Hepatocyte (in vitro differentiated cells): ENCODE measurements around the gene NRCAM. TPM values are rescaled to one million over a fixed set of nuclear protein-coding genes. Genes with fewer than 3 reads are reported as not detected.

Experiments
- DNase-seq: peaks from one replicate; pipeline ENCODE4 v3.0.0-alpha.2; 2016; ENCODE audit warnings: low spot score
- H2AFZ ChIP-seq: fragments of 200-600 bp; sonication (generic); 2 replicates; pipeline ENCODE4 v1.6.0; 2016; ENCODE audit warnings: antibody characterized with exemption, mild to moderate bottlenecking
- H3K27ac ChIP-seq: fragments of 200-600 bp; sonication (generic); 2 replicates; pipeline ENCODE4 v1.5.1; 2016; ENCODE audit warnings: mild to moderate bottlenecking
- H3K27me3 ChIP-seq: fragments of 200-600 bp; sonication (generic); 2 replicates; pipeline ENCODE4 v1.6.1; 2016
- H3K36me3 ChIP-seq: fragments of 200-600 bp; sonication (generic); replicated peaks from 2 replicates; pipeline ENCODE4 v1.5.1; 2016; ENCODE audit warnings: low read depth; ENCODE audit not compliant: insufficient read depth
- H3K4me1 ChIP-seq: fragments of 200-600 bp; sonication (generic); 2 replicates; pipeline ENCODE4 v1.5.1; 2016; ENCODE audit warnings: mild to moderate bottlenecking, moderate library complexity; ENCODE audit not compliant: insufficient read depth
- H3K4me2 ChIP-seq: fragments of 200-600 bp; sonication (generic); 2 replicates; pipeline ENCODE4 v1.6.0; 2016
- H3K4me3 ChIP-seq: fragments of 200-600 bp; sonication (generic); 2 replicates; pipeline ENCODE4 v1.5.1; 2016; ENCODE audit warnings: mild to moderate bottlenecking
- H3K79me2 ChIP-seq: fragments of 200-600 bp; sonication (generic); 2 replicates; pipeline ENCODE4 v1.6.0; 2017; ENCODE audit warnings: mild to moderate bottlenecking
- H3K9me2 ChIP-seq: fragments of 200-600 bp; sonication (generic); replicated peaks from 2 replicates; pipeline ENCODE4 v1.6.0; 2017; ENCODE audit warnings: mild to moderate bottlenecking; ENCODE audit not compliant: insufficient read depth
- H3K9me3 ChIP-seq: fragments of 200-600 bp; sonication (generic); 2 replicates; pipeline ENCODE4 v1.5.1; 2016; ENCODE audit warnings: low read depth, mild to moderate bottlenecking
- H4K20me1 ChIP-seq: fragments of 200-600 bp; sonication (generic); 2 replicates; pipeline ENCODE4 v1.6.0; 2016; ENCODE audit warnings: mild to moderate bottlenecking; ENCODE audit not compliant: insufficient read depth, poor library complexity, severe bottlenecking
- EZH2 ChIP-seq: fragments of 200-600 bp; sonication (generic); IDR thresholded peaks from 2 replicates; pipeline ENCODE4 v1.6.1; 2016; ENCODE audit warnings: antibody characterized with exemption, mild to moderate bottlenecking, borderline replicate concordance
- EZH2phosphoT487 ChIP-seq: fragments of 200-600 bp; sonication (generic); IDR thresholded peaks from one replicate; pipeline ENCODE4 v1.6.1; 2018; ENCODE audit warnings: antibody characterized with exemption, mild to moderate bottlenecking, low read depth, moderate library complexity; ENCODE audit not compliant: unreplicated experiment, severe bottlenecking
- WGBS: methylation state at CpG from one replicate; pipeline ENCODE4 v1.1.6; 2016; ENCODE audit warnings: low lambda C conversion rate; ENCODE audit errors: missing lambda C conversion rate; 5-methylcytosine and 5-hydroxymethylcytosine counted together
- polyA plus RNA-seq: library from polyadenylated mRNA; unstranded; fragments of >200 nt; fragmentation: Nextera tagmentation; extraction: Ambion mirVana; gene quantifications from 2 replicates; pipeline ENCODE4 v1.2.1, GENCODE V29; 2016
- total RNA-seq: library from RNA; depleted of rRNA; stranded (reverse); fragments of >200 nt; gene quantifications from 2 replicates; pipeline ENCODE4 v1.2.3, GENCODE V29; 2014
- TF ChIP-seq, protein P1 (sequence below): fragments of 200-600 bp; sonication (generic); IDR thresholded peaks from 2 replicates; pipeline ENCODE4 v1.5.1; 2016; ENCODE audit warnings: antibody characterized with exemption, mild to moderate bottlenecking; ENCODE audit not compliant: poor library complexity

The NRCAM gene
- total and polyA plus RNA-seq, 2 experiments from 2014 or later = 16.0 to 34.4 TPM

DNA sequence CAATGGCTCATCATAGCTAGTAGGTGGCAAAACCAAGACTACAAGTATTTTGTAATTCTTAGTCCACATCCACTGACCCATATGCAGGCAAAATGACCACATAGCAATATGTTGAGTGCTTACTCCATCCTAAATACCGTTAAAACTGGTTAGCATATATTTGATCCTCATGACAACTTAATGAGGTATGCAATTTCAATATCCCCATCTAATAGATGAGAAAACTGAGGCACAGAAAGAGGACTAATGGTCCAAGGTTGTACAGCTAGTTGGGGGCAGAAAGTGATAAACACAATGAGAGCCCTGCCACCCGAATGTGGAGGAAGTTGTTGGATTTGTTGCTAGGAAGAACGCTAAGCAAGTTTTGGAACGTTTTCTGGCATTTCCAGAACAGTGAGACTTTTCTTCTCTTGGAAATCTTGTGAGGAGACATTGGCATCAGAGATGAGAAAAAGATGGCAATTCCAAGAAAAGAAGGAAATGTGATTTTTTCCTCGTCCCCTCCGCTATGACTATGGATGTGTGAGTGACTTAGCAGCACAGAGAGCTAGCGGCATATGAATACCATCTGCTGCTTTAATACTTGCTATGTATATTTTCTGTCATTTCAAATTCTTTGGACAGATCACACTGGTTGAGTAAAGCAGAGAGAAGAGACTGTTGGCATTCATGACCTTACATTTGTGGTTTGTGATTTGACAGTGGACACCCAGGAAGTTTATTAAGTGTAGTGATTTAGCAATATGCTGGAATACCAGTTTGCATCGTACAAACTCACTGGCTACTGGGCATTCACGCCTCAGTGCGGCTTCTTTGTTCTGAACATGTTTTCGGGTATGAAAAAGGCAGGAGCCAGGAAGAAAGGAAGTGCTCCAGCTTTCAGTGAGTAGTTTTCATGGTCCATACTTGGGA, 51.5 kb downstream of the NRCAM start:
- no peak overlapping the region for H2AFZ ChIP-seq
- no peaks in the 10 kb centered on the region for H4K20me1 ChIP-seq
- H3K27me3 ChIP-seq = no peaks in the 10 kb centered on the region
- H3K9me3 ChIP-seq = no peaks in the 10 kb centered on the region
- DNase-seq = no peak
- H3K4me2 ChIP-seq = no peak overlapping the region
- whole genome bisulfite sequencing = 94% methylated on average over 11 of the region's 11 CpGs
- no peaks in the 10 kb centered on the region for H3K79me2 ChIP-seq
- no peaks in the 10 kb centered on the region for H3K9me2 ChIP-seq
- no peak overlapping the region for H3K4me3 ChIP-seq
- no peak overlapping the region for H3K27ac ChIP-seq
- peaks cover 11% of the 10 kb centered on the region for H3K4me1 ChIP-seq
- TF ChIP-seq, protein P1, sequence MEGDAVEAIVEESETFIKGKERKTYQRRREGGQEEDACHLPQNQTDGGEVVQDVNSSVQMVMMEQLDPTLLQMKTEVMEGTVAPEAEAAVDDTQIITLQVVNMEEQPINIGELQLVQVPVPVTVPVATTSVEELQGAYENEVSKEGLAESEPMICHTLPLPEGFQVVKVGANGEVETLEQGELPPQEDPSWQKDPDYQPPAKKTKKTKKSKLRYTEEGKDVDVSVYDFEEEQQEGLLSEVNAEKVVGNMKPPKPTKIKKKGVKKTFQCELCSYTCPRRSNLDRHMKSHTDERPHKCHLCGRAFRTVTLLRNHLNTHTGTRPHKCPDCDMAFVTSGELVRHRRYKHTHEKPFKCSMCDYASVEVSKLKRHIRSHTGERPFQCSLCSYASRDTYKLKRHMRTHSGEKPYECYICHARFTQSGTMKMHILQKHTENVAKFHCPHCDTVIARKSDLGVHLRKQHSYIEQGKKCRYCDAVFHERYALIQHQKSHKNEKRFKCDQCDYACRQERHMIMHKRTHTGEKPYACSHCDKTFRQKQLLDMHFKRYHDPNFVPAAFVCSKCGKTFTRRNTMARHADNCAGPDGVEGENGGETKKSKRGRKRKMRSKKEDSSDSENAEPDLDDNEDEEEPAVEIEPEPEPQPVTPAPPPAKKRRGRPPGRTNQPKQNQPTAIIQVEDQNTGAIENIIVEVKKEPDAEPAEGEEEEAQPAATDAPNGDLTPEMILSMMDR = no peak
- no peak for TF ChIP-seq EZH2
- no peak for TF ChIP-seq EZH2phosphoT487
- no peaks in the 10 kb centered on the region for H3K36me3 ChIP-seq

DNA sequence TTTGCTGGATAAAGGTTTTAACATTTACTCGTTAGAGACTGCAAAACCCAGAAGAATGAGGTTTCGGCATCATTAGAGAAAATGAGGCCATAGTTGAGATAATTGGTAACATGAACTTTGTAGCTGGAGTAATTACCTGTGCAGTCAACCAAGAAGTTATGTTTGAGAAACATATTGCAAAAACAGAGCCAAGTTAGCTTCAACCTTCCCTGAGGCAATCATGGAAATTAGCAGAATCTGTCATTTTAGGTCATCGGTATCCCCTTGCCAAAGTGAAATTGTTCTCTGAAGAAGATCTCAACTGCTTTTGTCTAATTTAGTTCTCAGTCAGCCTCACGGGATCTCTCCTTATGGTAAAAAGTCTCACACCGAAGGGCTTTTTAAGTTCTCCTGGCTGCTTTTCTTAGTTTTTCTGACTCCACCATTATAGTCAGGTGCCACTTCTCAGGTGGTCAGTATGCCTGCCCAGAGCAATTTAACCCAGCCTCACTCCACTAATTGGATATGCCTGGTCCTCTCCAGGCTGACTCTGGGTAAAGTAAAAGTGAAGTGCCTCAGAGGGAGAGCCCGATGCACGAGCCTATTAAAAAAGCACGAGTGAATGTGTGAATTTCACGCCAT, 52.5 kb downstream of the NRCAM start:
- H3K36me3 ChIP-seq = no peaks in the 10 kb centered on the region
- H3K4me3 ChIP-seq = no peak overlapping the region
- no peak overlapping the region for H2AFZ ChIP-seq
- no peak for DNase-seq
- peaks cover 11% of the 10 kb centered on the region for H3K4me1 ChIP-seq
- WGBS = 87% methylated on average over 9 of the region's 9 CpGs
- H3K9me3 ChIP-seq = no peaks in the 10 kb centered on the region
- H3K27ac ChIP-seq = no peak overlapping the region
- H4K20me1 ChIP-seq = no peaks in the 10 kb centered on the region
- no peaks in the 10 kb centered on the region for H3K9me2 ChIP-seq
- TF ChIP-seq, protein P1 = no peak
- TF ChIP-seq EZH2phosphoT487 (no peak), EZH2 (no peak)
- no peaks in the 10 kb centered on the region for H3K79me2 ChIP-seq
- H3K27me3 ChIP-seq = no peaks in the 10 kb centered on the region
- no peak overlapping the region for H3K4me2 ChIP-seq

DNA sequence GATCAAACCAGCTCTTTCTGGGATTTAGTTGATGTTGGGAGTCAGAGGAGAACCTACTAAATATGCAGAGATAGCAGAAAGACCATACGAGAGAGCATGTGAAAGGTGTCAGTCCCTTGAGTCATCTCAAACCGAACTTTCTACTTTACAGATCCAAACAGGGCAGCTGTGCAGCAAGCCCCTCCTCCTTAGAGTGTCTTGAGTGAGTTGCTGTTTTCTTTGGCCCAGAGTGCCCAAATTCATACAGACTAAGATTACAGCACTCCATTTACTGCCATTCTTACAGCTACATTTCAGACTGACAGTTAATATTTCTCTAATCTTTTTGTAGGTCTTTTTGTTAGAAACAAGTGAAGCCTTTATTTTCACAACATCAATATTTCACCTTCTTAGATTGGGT, 53.4 kb downstream of the NRCAM start:
- H3K4me2 ChIP-seq = no peak overlapping the region
- peaks cover 11% of the 10 kb centered on the region for H3K4me1 ChIP-seq
- WGBS = 64% methylated on average over 2 of the region's 2 CpGs
- DNase-seq = no peak
- no peak for TF ChIP-seq EZH2phosphoT487
- TF ChIP-seq, protein P1 = no peak
- no peak for TF ChIP-seq EZH2
- no peaks in the 10 kb centered on the region for H3K9me3 ChIP-seq
- H3K27me3 ChIP-seq = no peaks in the 10 kb centered on the region
- no peak overlapping the region for H3K27ac ChIP-seq
- no peaks in the 10 kb centered on the region for H3K79me2 ChIP-seq
- no peak overlapping the region for H3K4me3 ChIP-seq
- no peaks in the 10 kb centered on the region for H3K36me3 ChIP-seq
- H3K9me2 ChIP-seq = no peaks in the 10 kb centered on the region
- H4K20me1 ChIP-seq = no peaks in the 10 kb centered on the region
- no peak overlapping the region for H2AFZ ChIP-seq
